ENCODE results near the gene ZC3H13.

ZC3H13 gene

GRCh38 chr13:45943965-45944364 is 108.6 kb downstream of the ZC3H13 start:
- H2AFZ ChIP-seq (ENCODE audit: low read length), result no peak overlapping the region
- DNase-seq, result no peak
- no peak overlapping the region for H3K4me3 ChIP-seq (ENCODE audit: low read length)
- H3K9me3 ChIP-seq (replicated peaks; ENCODE audit: insufficient read depth, low read length), result no peaks in the 10 kb centered on the region
- H3K36me3 ChIP-seq (replicated peaks; ENCODE audit: insufficient read depth, low read length), result no peaks in the 10 kb centered on the region
- no peaks in the 10 kb centered on the region for H4K20me1 ChIP-seq (ENCODE audit: insufficient read depth, low read length)
- H3K79me2 ChIP-seq (ENCODE audit: low read length), result no peaks in the 10 kb centered on the region
- H3K4me2 ChIP-seq (ENCODE audit: low read depth, low read length), result no peak overlapping the region
- no peaks in the 10 kb centered on the region for H3K27me3 ChIP-seq (replicated peaks; ENCODE audit: insufficient read depth, low read length)
- no peak overlapping the region for H3K9ac ChIP-seq (ENCODE audit: low read length)
- H3K4me1 ChIP-seq (ENCODE audit: low read length), result no peaks in the 10 kb centered on the region
- no peak overlapping the region for H3K27ac ChIP-seq (ENCODE audit: low read length)
- TF ChIP-seq EZH2phosphoT487 (IDR thresholded peaks at IDR 0.05; ENCODE audit: low read length) (no peak), EZH2 (optimal IDR thresholded peaks at IDR 0.05; ENCODE audit: low read depth, low read length) (no peak), CTCF (IDR thresholded peaks at IDR 0.05; ENCODE audit: low read length) (no peak)
- H3K9me2 ChIP-seq (replicated peaks; ENCODE audit: insufficient read depth, low read length), result no peaks in the 10 kb centered on the region
- H3F3A ChIP-seq (ENCODE audit: insufficient read depth, low read length), result no peaks in the 10 kb centered on the region

GRCh38 chr13:45943120-45943519 is 109.4 kb downstream of the ZC3H13 start:
- H3K27me3 ChIP-seq (replicated peaks; ENCODE audit: insufficient read depth, low read length), result no peaks in the 10 kb centered on the region
- no peak overlapping the region for H3K4me3 ChIP-seq (ENCODE audit: low read length)
- no peaks in the 10 kb centered on the region for H3K9me3 ChIP-seq (replicated peaks; ENCODE audit: insufficient read depth, low read length)
- H3K79me2 ChIP-seq (ENCODE audit: low read length), result no peaks in the 10 kb centered on the region
- no peak for DNase-seq
- no peaks in the 10 kb centered on the region for H3K9me2 ChIP-seq (replicated peaks; ENCODE audit: insufficient read depth, low read length)
- H4K20me1 ChIP-seq (ENCODE audit: insufficient read depth, low read length), result no peaks in the 10 kb centered on the region
- H3K27ac ChIP-seq (ENCODE audit: low read length), result no peak overlapping the region
- no peaks in the 10 kb centered on the region for H3K36me3 ChIP-seq (replicated peaks; ENCODE audit: insufficient read depth, low read length)
- no peaks in the 10 kb centered on the region for H3F3A ChIP-seq (ENCODE audit: insufficient read depth, low read length)
- no peaks in the 10 kb centered on the region for H3K4me1 ChIP-seq (ENCODE audit: low read length)
- no peak overlapping the region for H2AFZ ChIP-seq (ENCODE audit: low read length)
- no peak for TF ChIP-seq CTCF (IDR thresholded peaks at IDR 0.05; ENCODE audit: low read length)
- no peak for TF ChIP-seq EZH2phosphoT487 (IDR thresholded peaks at IDR 0.05; ENCODE audit: low read length)
- TF ChIP-seq EZH2 (optimal IDR thresholded peaks at IDR 0.05; ENCODE audit: low read depth, low read length), result no peak
- H3K4me2 ChIP-seq (ENCODE audit: low read depth, low read length), result no peak overlapping the region
- no peak overlapping the region for H3K9ac ChIP-seq (ENCODE audit: low read length)

GRCh38 chr13:45941261-45941660 is 111.3 kb downstream of the ZC3H13 start:
- H3F3A ChIP-seq (ENCODE audit: insufficient read depth, low read length), result no peaks in the 10 kb centered on the region
- no peak overlapping the region for H2AFZ ChIP-seq (ENCODE audit: low read length)
- no peaks in the 10 kb centered on the region for H3K4me1 ChIP-seq (ENCODE audit: low read length)
- no peaks in the 10 kb centered on the region for H4K20me1 ChIP-seq (ENCODE audit: insufficient read depth, low read length)
- no peak overlapping the region for H3K9ac ChIP-seq (ENCODE audit: low read length)
- H3K27ac ChIP-seq (ENCODE audit: low read length), result no peak overlapping the region
- no peak for TF ChIP-seq EZH2phosphoT487 (IDR thresholded peaks at IDR 0.05; ENCODE audit: low read length)
- TF ChIP-seq CTCF (IDR thresholded peaks at IDR 0.05; ENCODE audit: low read length), result no peak
- no peak for TF ChIP-seq EZH2 (optimal IDR thresholded peaks at IDR 0.05; ENCODE audit: low read depth, low read length)
- DNase-seq, result no peak
- H3K9me3 ChIP-seq (replicated peaks; ENCODE audit: insufficient read depth, low read length), result no peaks in the 10 kb centered on the region
- H3K9me2 ChIP-seq (replicated peaks; ENCODE audit: insufficient read depth, low read length), result no peaks in the 10 kb centered on the region
- no peak overlapping the region for H3K4me3 ChIP-seq (ENCODE audit: low read length)
- no peaks in the 10 kb centered on the region for H3K36me3 ChIP-seq (replicated peaks; ENCODE audit: insufficient read depth, low read length)
- H3K79me2 ChIP-seq (ENCODE audit: low read length), result no peaks in the 10 kb centered on the region
- H3K4me2 ChIP-seq (ENCODE audit: low read depth, low read length), result no peak overlapping the region
- no peaks in the 10 kb centered on the region for H3K27me3 ChIP-seq (replicated peaks; ENCODE audit: insufficient read depth, low read length)
